Smooth muscle cell (in vitro differentiated cells): Measurements from ENCODE around the gene TBC1D14. TPM values are rescaled to one million over a fixed set of nuclear protein-coding genes. Genes with fewer than 3 reads are reported as not detected.
"Not testable (repeated sequence)": the region's sequence is repeated elsewhere in the genome, so short reads cannot be mapped to it uniquely, and the experiment has no call there.

Experiments
- DNase-seq: peaks from one replicate; lab custom pipeline; 2025; ENCODE audit not compliant: unreplicated experiment; lab: John Stamatoyannopoulos, UW
- H2AFZ ChIP-seq: fragments of 200-600 bp; sonication (generic); 2 replicates; pipeline ENCODE4 v1.6.0; 2016; ENCODE audit warnings: antibody characterized with exemption, low read depth, mild to moderate bottlenecking
- H3F3A ChIP-seq: fragments of 200-600 bp; sonication (generic); 2 replicates; pipeline ENCODE4 v1.6.0; 2017; ENCODE audit warnings: antibody characterized with exemption, low read depth
- H3K27ac ChIP-seq: fragments of 200-600 bp; sonication (generic); 2 replicates; pipeline ENCODE4 v1.5.1; 2016; ENCODE audit warnings: low read depth, mild to moderate bottlenecking
- H3K27me3 ChIP-seq: fragments of 200-600 bp; sonication (generic); 2 replicates; pipeline ENCODE4 v1.6.1; 2016; ENCODE audit warnings: low read depth, mild to moderate bottlenecking
- H3K36me3 ChIP-seq: fragments of 200-600 bp; sonication (generic); 2 replicates; pipeline ENCODE4 v1.5.1; 2016; ENCODE audit warnings: low read depth
- H3K4me1 ChIP-seq: fragments of 200-600 bp; sonication (generic); 2 replicates; pipeline ENCODE4 v1.5.1; 2016; ENCODE audit warnings: low read depth
- H3K4me2 ChIP-seq: fragments of 200-600 bp; sonication (generic); 2 replicates; pipeline ENCODE4 v1.6.0; 2016; ENCODE audit warnings: mild to moderate bottlenecking
- H3K4me3 ChIP-seq: fragments of 200-600 bp; sonication (generic); 2 replicates; pipeline ENCODE4 v1.5.1; 2016; ENCODE audit warnings: mild to moderate bottlenecking
- H3K79me2 ChIP-seq: fragments of 200-600 bp; sonication (generic); 2 replicates; pipeline ENCODE4 v1.6.0; 2016; ENCODE audit warnings: low read depth, mild to moderate bottlenecking
- H3K9ac ChIP-seq: fragments of 200-600 bp; sonication (generic); 2 replicates; pipeline ENCODE4 v1.6.0; 2016; ENCODE audit warnings: low read depth
- H3K9me3 ChIP-seq: fragments of 200-600 bp; sonication (generic); replicated peaks from 2 replicates; pipeline ENCODE4 v1.5.1; 2016; ENCODE audit warnings: low read depth
- H4K20me1 ChIP-seq: fragments of 200-600 bp; sonication (generic); 2 replicates; pipeline ENCODE4 v1.6.0; 2016; ENCODE audit warnings: low read depth
- WGBS: methylation state at CpG from one replicate; pipeline ENCODE4 v1.1.7; 2016; ENCODE audit warnings: low lambda C conversion rate; 5-methylcytosine and 5-hydroxymethylcytosine counted together
- polyA plus RNA-seq: library from polyadenylated mRNA; unstranded; fragments of >200 nt; fragmentation: Nextera tagmentation; extraction: Ambion mirVana; gene quantifications from 2 replicates; pipeline ENCODE4 v1.2.1, GENCODE V29; 2016
- total RNA-seq: library from RNA; depleted of rRNA; stranded (reverse); fragments of >200 nt; gene quantifications from 2 replicates; pipeline ENCODE4 v1.2.3, GENCODE V29; 2014
- TF ChIP-seq, protein P1 (sequence below): fragments of 200-600 bp; sonication (generic); IDR thresholded peaks from 2 replicates; pipeline ENCODE4 v1.5.1; 2017; ENCODE audit warnings: borderline replicate concordance, mild to moderate bottlenecking, antibody characterized with exemption; ENCODE audit not compliant: insufficient read depth, poor library complexity, severe bottlenecking

The TBC1D14 gene
- total and polyA plus RNA-seq, 2 experiments from 2014 or later, result 13.0 to 24.4 TPM

DNA sequence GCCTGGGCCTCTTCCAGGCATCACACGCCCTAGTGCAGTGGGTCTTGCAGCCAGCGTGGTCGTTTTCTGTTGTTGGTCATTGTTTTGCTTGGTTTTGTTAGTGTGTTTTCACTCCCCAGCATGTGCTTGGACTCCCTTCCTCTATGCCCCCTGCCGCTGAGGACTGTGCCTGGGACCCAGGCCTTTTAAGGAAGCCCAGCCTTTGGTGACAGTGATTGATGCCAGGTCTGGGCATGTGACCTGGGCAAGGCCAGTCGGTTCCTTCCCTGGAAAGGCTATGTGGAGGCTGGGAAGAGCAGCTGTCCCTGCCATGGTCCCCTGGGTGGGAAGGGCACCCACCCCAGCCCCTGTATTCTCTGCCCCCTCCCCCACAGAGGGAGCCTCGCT, 167.1 kb downstream of the TBC1D14 start:
- 83% methylated on average over 6 of the region's 6 CpGs for WGBS
- H3K27me3 ChIP-seq, result no peaks in the 10 kb centered on the region
- no peaks in the 10 kb centered on the region for H3K36me3 ChIP-seq
- no peaks in the 10 kb centered on the region for H3K9me3 ChIP-seq
- no peaks in the 10 kb centered on the region for H3F3A ChIP-seq
- H3K27ac ChIP-seq, result no peak overlapping the region
- DNase-seq, result no peak
- no peak overlapping the region for H3K4me3 ChIP-seq
- TF ChIP-seq, protein P1, sequence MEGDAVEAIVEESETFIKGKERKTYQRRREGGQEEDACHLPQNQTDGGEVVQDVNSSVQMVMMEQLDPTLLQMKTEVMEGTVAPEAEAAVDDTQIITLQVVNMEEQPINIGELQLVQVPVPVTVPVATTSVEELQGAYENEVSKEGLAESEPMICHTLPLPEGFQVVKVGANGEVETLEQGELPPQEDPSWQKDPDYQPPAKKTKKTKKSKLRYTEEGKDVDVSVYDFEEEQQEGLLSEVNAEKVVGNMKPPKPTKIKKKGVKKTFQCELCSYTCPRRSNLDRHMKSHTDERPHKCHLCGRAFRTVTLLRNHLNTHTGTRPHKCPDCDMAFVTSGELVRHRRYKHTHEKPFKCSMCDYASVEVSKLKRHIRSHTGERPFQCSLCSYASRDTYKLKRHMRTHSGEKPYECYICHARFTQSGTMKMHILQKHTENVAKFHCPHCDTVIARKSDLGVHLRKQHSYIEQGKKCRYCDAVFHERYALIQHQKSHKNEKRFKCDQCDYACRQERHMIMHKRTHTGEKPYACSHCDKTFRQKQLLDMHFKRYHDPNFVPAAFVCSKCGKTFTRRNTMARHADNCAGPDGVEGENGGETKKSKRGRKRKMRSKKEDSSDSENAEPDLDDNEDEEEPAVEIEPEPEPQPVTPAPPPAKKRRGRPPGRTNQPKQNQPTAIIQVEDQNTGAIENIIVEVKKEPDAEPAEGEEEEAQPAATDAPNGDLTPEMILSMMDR, result no peak
- no peak overlapping the region for H2AFZ ChIP-seq
- H4K20me1 ChIP-seq, result no peaks in the 10 kb centered on the region
- H3K4me2 ChIP-seq, result no peak overlapping the region
- no peak overlapping the region for H3K9ac ChIP-seq
- no peaks in the 10 kb centered on the region for H3K4me1 ChIP-seq
- H3K79me2 ChIP-seq, result no peaks in the 10 kb centered on the region

DNA sequence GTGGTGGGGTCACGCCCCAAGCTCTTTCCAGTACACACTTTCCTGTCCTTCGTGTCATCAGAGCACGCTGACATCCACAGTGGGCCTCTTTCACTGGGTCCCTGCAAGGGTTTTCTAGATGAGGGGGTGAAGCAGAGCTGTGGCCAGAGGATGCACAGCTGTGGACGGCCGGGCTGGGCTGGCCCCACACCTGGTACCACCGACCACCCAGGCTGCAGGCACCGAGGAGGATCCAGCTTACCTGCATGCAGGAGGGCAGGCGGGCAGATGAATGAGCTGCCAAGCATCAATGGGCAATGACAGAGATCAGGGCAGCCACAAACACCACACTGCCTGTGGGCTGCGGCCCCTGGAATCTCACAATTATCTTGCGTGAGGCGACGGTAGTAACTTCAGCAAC, 167.7 kb downstream of the TBC1D14 start:
- Histone ChIP-seq H3K9ac (no peak overlapping the region), H3K4me3 (no peak overlapping the region), H3K36me3 (no peaks in the 10 kb centered on the region), H3K4me1 (no peaks in the 10 kb centered on the region), H2AFZ (no peak overlapping the region), H3F3A (no peaks in the 10 kb centered on the region), H3K9me3 (no peaks in the 10 kb centered on the region), H3K4me2 (no peak overlapping the region), H3K27ac (no peak overlapping the region), H4K20me1 (no peaks in the 10 kb centered on the region), H3K79me2 (no peaks in the 10 kb centered on the region), H3K27me3 (no peaks in the 10 kb centered on the region)
- no peak for DNase-seq
- 94% methylated on average over 12 of the region's 12 CpGs for WGBS
- TF ChIP-seq, protein P1, result no peak

DNA sequence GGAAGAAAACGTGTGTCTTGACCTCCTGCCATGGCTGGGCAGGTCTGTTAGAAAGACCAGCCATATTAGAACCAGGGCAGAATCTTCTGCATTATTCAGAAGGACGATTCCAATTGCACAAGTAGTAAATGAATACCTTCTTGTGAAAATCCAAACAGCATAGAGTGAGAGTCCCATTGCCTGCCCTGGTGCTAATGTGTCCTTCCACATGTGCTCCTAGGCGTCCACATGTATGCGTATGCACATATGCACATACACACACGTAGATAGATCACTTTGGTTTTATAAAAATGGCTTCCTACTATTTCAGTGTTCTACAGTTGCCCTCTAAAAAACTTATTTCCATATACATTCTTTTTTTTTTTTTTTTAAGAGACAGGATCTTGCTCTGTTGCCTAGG, 168.4 kb downstream of the TBC1D14 start:
- no peaks in the 10 kb centered on the region for H3F3A ChIP-seq
- no peak overlapping the region for H3K9ac ChIP-seq
- no peaks in the 10 kb centered on the region for H3K4me1 ChIP-seq
- no peak overlapping the region for H3K4me2 ChIP-seq
- no peak overlapping the region for H3K4me3 ChIP-seq
- WGBS, result 85% methylated on average over 5 of the region's 5 CpGs
- no peak overlapping the region for H3K27ac ChIP-seq
- H3K9me3 ChIP-seq, result no peaks in the 10 kb centered on the region
- TF ChIP-seq, protein P1, result no peak
- no peak for DNase-seq
- H4K20me1 ChIP-seq, result no peaks in the 10 kb centered on the region
- H2AFZ ChIP-seq, result no peak overlapping the region
- no peaks in the 10 kb centered on the region for H3K27me3 ChIP-seq
- no peaks in the 10 kb centered on the region for H3K79me2 ChIP-seq
- H3K36me3 ChIP-seq, result no peaks in the 10 kb centered on the region

DNA sequence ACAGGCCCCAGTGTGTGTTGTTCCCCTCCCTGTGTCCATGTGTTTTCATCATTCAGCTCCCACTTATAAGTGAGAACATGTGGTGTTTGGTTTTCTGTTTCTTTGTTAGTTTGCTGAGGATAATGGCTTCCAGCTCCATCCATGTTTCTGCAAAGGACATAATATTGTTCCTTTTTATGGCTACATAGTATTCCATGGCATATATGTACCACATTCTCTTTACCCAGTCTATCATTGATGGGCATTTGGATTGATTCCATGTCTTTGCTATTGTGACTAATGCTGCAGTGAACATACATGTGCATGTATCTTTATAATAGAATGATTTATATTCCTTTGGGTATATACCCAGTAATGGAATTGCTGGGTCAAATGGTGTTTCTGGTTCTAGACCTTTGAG, 169.9 kb downstream of the TBC1D14 start:
- H3K27ac ChIP-seq, DNase-seq, H3K9me3 ChIP-seq, H3K27me3 ChIP-seq, H3F3A ChIP-seq, H3K4me3 ChIP-seq, H3K79me2 ChIP-seq, H4K20me1 ChIP-seq, H3K9ac ChIP-seq, H3K36me3 ChIP-seq, H3K4me1 ChIP-seq, H2AFZ ChIP-seq, H3K4me2 ChIP-seq: not testable (repeated sequence)

DNA sequence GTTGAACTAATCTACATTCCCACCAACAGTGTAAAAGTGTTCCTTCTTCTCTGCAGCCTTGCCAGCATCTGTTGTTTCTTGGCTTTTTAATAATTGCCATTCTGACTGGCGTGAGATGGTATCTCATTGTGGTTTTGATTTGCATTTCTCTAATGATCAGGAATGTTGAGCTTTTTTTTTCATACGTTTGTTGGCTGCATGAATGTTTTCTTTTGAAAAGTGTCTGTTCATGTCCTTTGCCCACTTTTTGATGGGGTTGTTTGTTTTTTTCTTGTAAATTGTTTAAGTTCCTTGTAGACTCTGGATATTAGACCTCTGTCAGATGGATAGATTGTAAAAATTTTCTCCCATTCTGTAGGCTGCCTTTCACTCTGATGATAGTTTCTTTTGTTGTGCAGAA, 170.3 kb downstream of the TBC1D14 start:
- WGBS, result 72% methylated on average over 2 of the region's 2 CpGs
- not testable (repeated sequence) for H3F3A ChIP-seq, H4K20me1 ChIP-seq, H3K9me3 ChIP-seq, H3K4me3 ChIP-seq, DNase-seq, H3K27ac ChIP-seq, H2AFZ ChIP-seq, H3K9ac ChIP-seq, H3K79me2 ChIP-seq, H3K27me3 ChIP-seq, H3K4me2 ChIP-seq, H3K36me3 ChIP-seq, H3K4me1 ChIP-seq
